ENCODE data around the gene MOG. TPM values are rescaled to one million over a fixed set of nuclear protein-coding genes. Genes with fewer than 3 reads are reported as not detected.
A peak's percentile ranks its signal among the peaks of the same experiment; 100 is the strongest.

Gene MOG
- total and polyA plus RNA-seq, 11 donors: 0.19 to 7.4 (median 2.7) TPM

DNA sequence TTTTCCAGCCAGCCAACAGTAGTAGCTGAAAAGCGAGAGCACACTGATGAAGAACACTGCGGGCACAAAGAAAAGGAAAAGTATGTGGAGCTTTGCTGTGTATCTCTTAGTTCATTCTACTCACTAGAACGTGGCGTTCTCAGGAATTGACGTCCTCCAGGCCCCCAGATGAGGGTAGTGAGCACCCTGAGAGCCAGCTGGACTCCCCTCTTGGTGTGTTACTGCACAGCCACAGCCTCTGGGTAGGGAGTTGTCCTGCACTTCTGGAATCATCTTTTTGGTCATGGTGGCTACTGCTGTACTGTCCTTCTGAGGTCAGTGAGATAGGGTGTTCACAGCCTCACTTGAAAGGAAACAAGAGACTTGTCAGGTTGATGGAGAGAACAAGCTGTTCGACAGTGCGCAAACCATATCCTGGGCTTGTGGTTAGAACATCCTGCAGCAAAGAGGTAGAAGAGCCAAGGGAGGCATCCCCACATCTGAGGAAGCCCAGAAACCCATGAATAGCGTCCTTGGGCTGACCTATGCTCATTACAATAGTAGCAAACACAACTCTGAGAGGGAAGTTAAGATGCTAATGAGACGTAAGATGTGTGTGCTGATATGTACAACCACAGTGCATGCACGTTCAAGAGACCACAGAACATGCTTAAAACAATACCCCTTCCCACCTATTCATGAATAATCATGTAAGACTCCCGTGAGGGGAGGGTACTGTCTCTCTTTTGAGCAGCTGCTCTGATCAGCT, 51.7 kb downstream of the MOG start:
- no peaks in the 10 kb centered on the region for H3K9me3 ChIP-seq
- peak overlapping the region in 1 of 12 donors; percentile 76 for H3K27ac ChIP-seq
- H3K4me3 ChIP-seq: peak overlapping the region in 1 of 12 donors; percentile 32
- peaks cover 0 to 12% (median 0%) of the 10 kb centered on the region in 9 donors for H3K27me3 ChIP-seq
- intact Hi-C loops (cut with DNase I): loop anchor here in 6 of 10 donors (5.0 to 10.0 kb wide), 6 partner anchors 34 to 306 kb away; no protein-coding TSS in a partner anchor
- no peak for DNase-seq
- ATAC-seq: peak in 1 of 4 donors; percentile 27
- TF ChIP-seq, protein P1, sequence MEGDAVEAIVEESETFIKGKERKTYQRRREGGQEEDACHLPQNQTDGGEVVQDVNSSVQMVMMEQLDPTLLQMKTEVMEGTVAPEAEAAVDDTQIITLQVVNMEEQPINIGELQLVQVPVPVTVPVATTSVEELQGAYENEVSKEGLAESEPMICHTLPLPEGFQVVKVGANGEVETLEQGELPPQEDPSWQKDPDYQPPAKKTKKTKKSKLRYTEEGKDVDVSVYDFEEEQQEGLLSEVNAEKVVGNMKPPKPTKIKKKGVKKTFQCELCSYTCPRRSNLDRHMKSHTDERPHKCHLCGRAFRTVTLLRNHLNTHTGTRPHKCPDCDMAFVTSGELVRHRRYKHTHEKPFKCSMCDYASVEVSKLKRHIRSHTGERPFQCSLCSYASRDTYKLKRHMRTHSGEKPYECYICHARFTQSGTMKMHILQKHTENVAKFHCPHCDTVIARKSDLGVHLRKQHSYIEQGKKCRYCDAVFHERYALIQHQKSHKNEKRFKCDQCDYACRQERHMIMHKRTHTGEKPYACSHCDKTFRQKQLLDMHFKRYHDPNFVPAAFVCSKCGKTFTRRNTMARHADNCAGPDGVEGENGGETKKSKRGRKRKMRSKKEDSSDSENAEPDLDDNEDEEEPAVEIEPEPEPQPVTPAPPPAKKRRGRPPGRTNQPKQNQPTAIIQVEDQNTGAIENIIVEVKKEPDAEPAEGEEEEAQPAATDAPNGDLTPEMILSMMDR (IDR thresholded peaks at IDR 0.05): no peak
- no peak for TF ChIP-seq POLR2A (IDR thresholded peaks at IDR 0.05)
- WGBS, 4 donors: 66 to 74% (median 72%) methylated on average over 11 of the region's 11 CpGs
- H3K4me1 ChIP-seq: peaks cover 0 to 20% (median 0%) of the 10 kb centered on the region in 12 donors
- no peaks in the 10 kb centered on the region for H3K36me3 ChIP-seq

DNA sequence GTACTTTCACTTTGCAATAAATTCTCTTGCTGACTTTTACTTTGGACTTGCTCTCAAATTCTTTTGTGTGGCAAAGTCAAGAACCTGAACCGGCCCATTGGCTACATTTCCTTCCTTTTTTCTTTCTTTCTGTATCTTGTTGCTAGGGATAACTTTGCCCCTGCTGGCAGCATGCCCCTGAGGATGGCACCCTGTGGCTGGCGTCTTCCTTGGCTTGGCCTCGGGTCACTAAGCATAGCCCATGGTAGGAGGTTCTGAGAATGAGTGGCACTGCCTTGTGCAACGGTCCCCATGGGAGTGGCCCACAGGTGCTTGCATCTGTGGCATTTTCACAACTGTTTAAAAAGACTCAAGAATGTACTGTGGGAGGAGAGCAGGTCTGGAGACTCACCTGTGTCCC, 52.3 kb downstream of the MOG start:
- H3K27ac ChIP-seq: peak overlapping the region in 1 of 12 donors; percentile 76
- no peaks in the 10 kb centered on the region for H3K36me3 ChIP-seq
- peaks cover 0 to 20% (median 0%) of the 10 kb centered on the region in 12 donors for H3K4me1 ChIP-seq
- no peak for ATAC-seq
- peak overlapping the region in 1 of 12 donors; percentile 32 for H3K4me3 ChIP-seq
- DNase-seq: no peak
- TF ChIP-seq, protein P1 (IDR thresholded peaks at IDR 0.05): no peak
- no peak for TF ChIP-seq POLR2A (IDR thresholded peaks at IDR 0.05)
- H3K9me3 ChIP-seq: no peaks in the 10 kb centered on the region
- intact Hi-C loops (cut with DNase I): loop anchor here in 6 of 10 donors (5.0 to 10.0 kb wide), 6 partner anchors 33 to 306 kb away; no protein-coding TSS in a partner anchor
- 50 to 64% (median 55%) methylated on average over 4 of the region's 4 CpGs for WGBS, 4 donors
- peaks cover 0 to 12% (median 0%) of the 10 kb centered on the region in 9 donors for H3K27me3 ChIP-seq

DNA sequence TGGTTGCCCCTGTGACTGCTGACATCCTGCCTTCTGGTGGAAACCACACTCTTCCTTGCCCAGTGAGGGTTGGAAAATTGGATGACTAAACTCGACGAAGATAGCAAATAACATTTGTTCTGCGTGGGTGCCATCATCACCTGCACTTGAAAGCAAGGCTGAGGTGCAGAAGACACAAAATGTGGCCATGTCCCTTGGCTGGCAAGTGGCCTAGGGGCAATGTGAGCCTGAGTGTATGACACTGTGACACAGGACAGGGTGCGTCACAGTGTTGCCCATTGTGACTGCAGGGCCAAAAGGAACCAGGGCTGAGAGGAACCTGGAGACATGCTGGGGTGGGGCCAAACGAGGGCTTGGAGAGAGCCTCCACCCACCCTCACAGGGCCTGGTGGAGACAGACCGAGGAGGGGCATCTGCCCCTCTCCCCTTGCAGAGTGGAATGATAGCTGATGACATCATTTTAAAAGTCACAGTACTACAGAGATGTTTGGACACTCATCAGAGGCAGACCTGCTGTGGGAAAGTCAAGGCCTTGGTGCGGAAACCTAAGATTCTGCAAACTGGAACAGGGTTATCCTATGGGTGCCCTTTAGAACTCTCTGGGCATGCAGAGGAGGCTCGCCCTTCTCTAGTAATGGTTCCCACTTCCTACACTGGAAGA, 53.5 kb downstream of the MOG start:
- Histone ChIP-seq H3K9me3 (no peaks in the 10 kb centered on the region), H3K4me3 (no peak overlapping the region), H3K4me1 (peaks cover 0 to 20% (median 0%) of the 10 kb centered on the region in 12 donors), H3K27me3 (peaks cover 0 to 12% (median 0%) of the 10 kb centered on the region in 9 donors), H3K36me3 (no peaks in the 10 kb centered on the region), H3K27ac (peak overlapping the region in 1 of 12 donors; percentile 76)
- TF ChIP-seq POLR2A (IDR thresholded peaks at IDR 0.05): no peak
- TF ChIP-seq, protein P1 (IDR thresholded peaks at IDR 0.05): no peak
- intact Hi-C loops (cut with DNase I): no loop called here
- ATAC-seq (no peak), DNase-seq (no peak)
- WGBS, 4 donors: 78 to 83% (median 81%) methylated on average over 7 to 8 of the region's 8 CpGs

DNA sequence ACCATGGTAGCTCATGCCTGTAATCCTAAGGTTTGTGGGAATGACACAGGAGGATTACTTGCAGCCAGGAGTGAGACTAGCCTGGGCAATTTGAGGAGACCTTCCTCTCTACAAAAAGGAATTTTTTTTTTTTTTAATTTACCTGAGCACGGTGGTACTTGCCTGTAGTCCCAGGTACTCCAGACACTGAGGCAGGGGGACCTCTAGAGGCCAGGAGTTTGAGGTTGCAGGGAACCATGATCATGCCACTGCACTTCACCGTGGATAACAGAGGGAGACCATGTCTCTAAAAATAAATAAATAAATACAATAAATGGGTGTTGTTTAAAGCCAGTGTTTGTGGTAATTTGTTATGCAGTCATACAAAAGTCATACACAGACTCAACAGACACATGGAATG, 64.0 kb downstream of the MOG start:
- peaks cover 0 to 21% (median 9%) of the 10 kb centered on the region in 12 donors for H3K4me1 ChIP-seq
- intact Hi-C loops (cut with DNase I): no loop called here
- H3K36me3 ChIP-seq: peaks cover 0 to 19% (median 7%) of the 10 kb centered on the region in 9 donors
- 43 to 50% (median 45%) methylated on average over 2 of the region's 2 CpGs for WGBS, 4 donors
- no peaks in the 10 kb centered on the region for H3K27me3 ChIP-seq
- H3K4me3 ChIP-seq: no peak overlapping the region
- no peak for TF ChIP-seq POLR2A (IDR thresholded peaks at IDR 0.05)
- TF ChIP-seq, protein P1 (IDR thresholded peaks at IDR 0.05): no peak
- H3K27ac ChIP-seq: no peak overlapping the region
- H3K9me3 ChIP-seq: no peaks in the 10 kb centered on the region
- no peak for ATAC-seq
- DNase-seq: no peak
